T-cell (primary cell): ENCODE data around the gene LSS. TPM values are rescaled to one million over a fixed set of nuclear protein-coding genes. Genes with fewer than 3 reads are reported as not detected.

ENCODE experiments used
- ATAC-seq, 4 experiments: fragments of 200-7000 bp in 3 of 4; fragments of 150-1000 bp in 1 of 4; cut with Tn5 transposase; replicated peaks in 1 of 4; 1 replicate in 3 of 4; 2 replicates in 1 of 4; pipeline ENCODE4 v1.10.0; 2021; ENCODE audit warnings: moderate library complexity in 3 of 4, mild to moderate bottlenecking in 2 of 4, moderate number of reproducible peaks in 1 of 4
- CTCF ChIA-PET, 2 donors: fragments of 300-600 bp; sonication (Branson Sonifier 250); formaldehyde crosslinking; loops; one replicate each; lab custom pipeline; 2022; ENCODE audit warnings: antibody characterized with exemption in 2 of 2; lab: Charles Lee
- POLR2A ChIA-PET, 2 donors: fragments of 300-600 bp; sonication (Branson Sonifier 250); formaldehyde crosslinking; loops; one replicate each; lab custom pipeline; 2022; ENCODE audit warnings: antibody characterized with exemption in 2 of 2; lab: Charles Lee
- DNase-seq, 35 experiments: peaks; one replicate each; pipeline versions ENCODE4 v3.0.0 to v3.0.0-alpha.2; 2013 to 2023
- H3K27ac ChIP-seq: one replicate; pipeline ENCODE4 v1.5.1; 2013; ENCODE audit warnings: low read length
- H3K27me3 ChIP-seq, 2 experiments: replicated peaks in 1 of 2; 1 replicate in 1 of 2; 2 replicates in 1 of 2; pipeline versions ENCODE4 v1.6.1 to v1.7.0; 2013; ENCODE audit warnings: low read length in 1 of 2, mixed read lengths in 1 of 2; ENCODE audit not compliant: control insufficient read depth in 2 of 2, insufficient read depth in 2 of 2; ENCODE audit errors: extremely low read depth in 1 of 2
- H3K36me3 ChIP-seq, 2 donors: 1 replicate in 1 of 2; 2 replicates in 1 of 2; pipeline versions ENCODE4 v1.6.1 to v1.7.0; 2013; ENCODE audit warnings: low read length in 1 of 2; ENCODE audit not compliant: control insufficient read depth in 2 of 2, insufficient read depth in 1 of 2; ENCODE audit errors: extremely low read depth in 1 of 2
- H3K4me1 ChIP-seq, 2 experiments: 1 replicate in 1 of 2; 2 replicates in 1 of 2; pipeline versions ENCODE4 v1.6.1 to v1.7.0; 2013; ENCODE audit warnings: low read length in 2 of 2, mixed read lengths in 1 of 2; ENCODE audit not compliant: insufficient read depth in 2 of 2, control insufficient read depth in 1 of 2; ENCODE audit errors: extremely low read depth in 1 of 2
- H3K4me3 ChIP-seq, 2 donors: 1 replicate in 1 of 2; 2 replicates in 1 of 2; pipeline versions ENCODE4 v1.5.1 to v1.7.0; 2013; ENCODE audit warnings: mild to moderate bottlenecking in 2 of 2, low read length in 1 of 2, moderate library complexity in 1 of 2; ENCODE audit not compliant: control insufficient read depth in 1 of 2; ENCODE audit errors: extremely low read depth in 1 of 2
- H3K9me3 ChIP-seq: 2 replicates; pipeline ENCODE4 v1.7.0; 2013
- H3K27ac Mint-ChIP-seq, 2 donors: one replicate each; pipeline ENCODE4 v1.8.0; 2020 to 2021; ENCODE audit warnings: mild to moderate bottlenecking in 2 of 2, mixed read lengths in 2 of 2
- H3K27me3 Mint-ChIP-seq, 2 donors: one replicate each; pipeline ENCODE4 v1.8.0; 2021 to 2022; ENCODE audit warnings: mixed read lengths in 2 of 2
- H3K36me3 Mint-ChIP-seq: one replicate; pipeline ENCODE4 v1.8.0; 2021; ENCODE audit warnings: mixed read lengths
- H3K4me1 Mint-ChIP-seq, 3 donors: one replicate each; pipeline ENCODE4 v1.8.0; 2020 to 2022; ENCODE audit warnings: mixed read lengths in 3 of 3, mild to moderate bottlenecking in 1 of 3
- H3K4me3 Mint-ChIP-seq, 3 donors: one replicate each; pipeline ENCODE4 v1.8.0; 2020 to 2022; ENCODE audit warnings: mild to moderate bottlenecking in 3 of 3, mixed read lengths in 3 of 3, moderate library complexity in 3 of 3
- H3K9me3 Mint-ChIP-seq, 3 donors: one replicate each; pipeline ENCODE4 v1.8.0; 2020 to 2022; ENCODE audit warnings: mixed read lengths in 3 of 3
- WGBS: methylation state at CpG from one replicate; pipeline ENCODE4 v1.1.5; 2013; ENCODE audit warnings: missing lambda C conversion rate; ENCODE audit not compliant: insufficient coverage; 5-methylcytosine and 5-hydroxymethylcytosine counted together
- total RNA-seq, 35 experiments: library from RNA in 6 of 35; stranded (reverse) in 6 of 35; fragments of 120-200 nt in 1 of 35; gene quantifications; one replicate each; pipeline versions ENCODE4 v1.2.1 to v1.2.4 and lab custom pipeline; 2013 to 2026

LSS gene
- total RNA-seq, 5 donors from 2014 or later (not counting 1 experiment from before 2014, with no cell fraction given) = 41.3 to 63.0 (median 49.4) TPM

GRCh38 chr21:46207920-46208591, 20.5 kb downstream of the LSS start:
- Mint-ChIP-seq H3K4me1 (no peaks in the 10 kb centered on the region), H3K27ac (no peak overlapping the region), H3K9me3 (no peaks in the 10 kb centered on the region), H3K4me3 (no peak overlapping the region), H3K27me3 (no peaks in the 10 kb centered on the region), H3K36me3 (peaks cover 34% of the 10 kb centered on the region)
- Histone ChIP-seq H3K4me1 (no peaks in the 10 kb centered on the region), H3K4me3 (no peak overlapping the region), H3K27me3 (no peaks in the 10 kb centered on the region), H3K27ac (no peak overlapping the region), H3K36me3 (peaks cover 30 to 31% of the 10 kb centered on the region in 2 donors), H3K9me3 (no peaks in the 10 kb centered on the region)
- no peak for ATAC-seq
- 91% methylated on average over 25 of the region's 27 CpGs for WGBS
- DNase-seq = peak in 1 of 35 experiments; percentile 16
- CTCF ChIA-PET = no interaction called here
- POLR2A ChIA-PET = no interaction called here

DNA sequence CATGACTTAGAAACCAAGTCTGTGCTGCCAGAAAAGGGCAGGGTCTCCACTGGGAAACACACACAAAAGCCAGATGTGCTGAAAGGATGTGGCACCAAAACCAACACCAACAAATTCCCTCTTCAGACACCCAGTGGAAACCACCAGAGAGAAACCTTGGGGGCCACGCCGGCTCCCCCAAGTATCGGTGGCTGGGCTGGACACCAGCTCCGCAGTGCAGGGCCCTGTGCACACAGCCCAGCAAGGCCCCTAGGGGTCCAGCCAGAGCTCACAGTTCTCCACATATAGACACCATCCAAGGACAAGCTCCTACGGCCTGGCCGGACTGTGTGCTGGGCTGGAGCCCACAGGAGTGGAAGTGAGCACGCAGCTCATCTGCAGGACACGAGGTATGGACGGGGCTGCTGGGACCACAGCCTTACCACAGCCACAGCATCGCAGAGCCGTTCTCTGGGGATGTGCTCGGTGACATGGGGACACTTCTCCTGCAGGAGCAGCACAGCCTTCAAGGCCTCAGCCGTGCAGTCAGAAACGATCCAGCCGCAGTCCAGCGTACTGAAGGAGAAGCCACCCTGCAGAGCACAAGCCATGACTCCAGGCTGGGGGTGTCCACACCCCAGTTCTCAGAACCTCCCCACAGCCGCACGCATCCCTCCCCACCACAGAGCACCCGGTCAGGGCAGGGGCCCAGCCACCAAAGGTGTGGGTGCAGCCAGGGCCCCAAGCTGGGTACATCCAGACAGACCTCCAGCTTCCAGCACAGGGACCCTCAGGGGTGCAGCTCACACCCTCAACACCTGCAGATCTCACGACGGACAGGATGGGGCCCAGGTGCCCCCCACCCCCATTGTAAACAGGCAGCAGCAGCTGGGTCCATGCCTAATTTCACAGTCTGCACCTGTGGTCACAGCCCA, 21.3 kb downstream of the LSS start:
- Mint-ChIP-seq H3K4me1 (peaks cover 0 to 2% (median 0%) of the 10 kb centered on the region in 3 donors), H3K36me3 (peaks cover 37% of the 10 kb centered on the region), H3K9me3 (no peaks in the 10 kb centered on the region), H3K27me3 (no peaks in the 10 kb centered on the region), H3K27ac (no peak overlapping the region), H3K4me3 (no peak overlapping the region)
- 92% methylated on average over 18 of the region's 21 CpGs for WGBS
- POLR2A ChIA-PET = no interaction called here
- H3K4me1 ChIP-seq = no peaks in the 10 kb centered on the region
- CTCF ChIA-PET = no interaction called here
- peaks cover 31 to 36% of the 10 kb centered on the region in 2 donors for H3K36me3 ChIP-seq
- ATAC-seq = no peak
- no peak overlapping the region for H3K4me3 ChIP-seq
- no peaks in the 10 kb centered on the region for H3K27me3 ChIP-seq
- H3K9me3 ChIP-seq = no peaks in the 10 kb centered on the region
- no peak overlapping the region for H3K27ac ChIP-seq
- DNase-seq = peak in 1 of 35 experiments; percentile 17

DNA sequence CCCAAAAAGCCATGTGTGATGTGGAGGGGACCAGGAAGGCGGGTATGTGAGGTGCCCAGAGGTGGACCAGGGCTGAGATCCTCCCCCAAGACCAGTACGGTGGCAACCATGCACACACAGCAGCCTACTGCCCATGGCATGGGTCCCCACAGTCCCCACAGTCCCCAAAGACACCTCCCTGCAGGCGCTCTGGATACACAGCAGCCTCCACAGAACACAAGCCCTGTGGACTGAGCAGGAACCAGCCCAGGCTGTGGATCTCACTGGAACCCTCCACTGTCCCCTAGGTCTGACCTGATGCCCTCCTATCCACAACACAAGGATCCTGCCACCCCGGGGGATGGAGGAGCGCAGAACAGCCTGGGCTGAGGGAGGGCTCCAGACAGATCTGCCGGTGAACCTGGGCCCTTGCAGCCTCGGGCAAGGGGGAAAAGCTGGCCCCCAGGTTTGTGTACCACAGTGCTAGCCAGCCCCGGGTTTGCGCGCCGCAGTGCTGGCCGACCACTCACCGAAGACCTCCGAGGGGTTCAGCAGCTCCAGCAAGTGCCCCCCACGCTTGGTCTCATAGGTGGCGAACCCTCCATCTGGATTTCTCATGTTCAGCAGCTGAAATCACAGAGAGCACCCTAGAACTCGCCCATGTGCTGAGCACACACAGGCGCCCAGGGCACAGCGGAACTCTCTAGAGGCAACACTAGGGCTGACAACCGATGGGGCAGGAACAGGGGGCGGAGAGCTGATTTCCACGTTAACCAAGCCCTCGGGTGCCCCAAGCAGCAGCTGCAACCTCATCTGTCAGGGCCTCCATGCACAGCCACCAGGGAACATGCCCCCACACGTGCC, 22.2 kb downstream of the LSS start:
- Mint-ChIP-seq H3K4me1 (peaks cover 0 to 2% (median 0%) of the 10 kb centered on the region in 3 donors), H3K36me3 (peaks cover 37% of the 10 kb centered on the region), H3K9me3 (no peaks in the 10 kb centered on the region), H3K27me3 (no peaks in the 10 kb centered on the region), H3K4me3 (no peak overlapping the region), H3K27ac (no peak overlapping the region)
- Histone ChIP-seq H3K27me3 (no peaks in the 10 kb centered on the region), H3K4me3 (no peak overlapping the region), H3K36me3 (peaks cover 27 to 32% of the 10 kb centered on the region in 2 donors), H3K9me3 (no peaks in the 10 kb centered on the region), H3K4me1 (no peaks in the 10 kb centered on the region), H3K27ac (no peak overlapping the region)
- DNase-seq (no peak), ATAC-seq (no peak)
- CTCF ChIA-PET = no interaction called here
- 91% methylated on average over 22 of the region's 24 CpGs for WGBS
- POLR2A ChIA-PET = no interaction called here

DNA sequence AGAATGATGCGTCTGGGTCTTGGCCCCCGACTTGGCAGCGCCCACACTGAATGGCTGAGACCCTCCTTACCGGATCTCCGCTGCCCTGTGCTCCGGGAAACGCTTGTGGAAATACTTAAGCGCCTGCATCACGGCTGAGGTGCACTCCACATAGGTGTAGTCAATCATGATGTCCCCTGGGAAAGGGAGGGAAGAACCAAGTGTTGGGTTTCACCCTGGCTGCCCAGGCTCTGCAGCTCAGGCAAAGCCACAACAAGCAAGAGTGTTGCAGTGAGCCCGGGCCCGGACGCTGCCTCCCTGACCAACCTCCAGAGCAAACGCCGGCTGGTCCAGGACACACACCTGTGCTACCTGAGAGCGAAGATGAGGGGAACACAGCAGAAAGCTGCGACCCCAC, 22.8 kb downstream of the LSS start:
- Histone ChIP-seq H3K4me3 (no peak overlapping the region), H3K27me3 (no peaks in the 10 kb centered on the region), H3K4me1 (no peaks in the 10 kb centered on the region), H3K9me3 (no peaks in the 10 kb centered on the region), H3K36me3 (peaks cover 26 to 33% of the 10 kb centered on the region in 2 donors), H3K27ac (no peak overlapping the region)
- Mint-ChIP-seq H3K27me3 (no peaks in the 10 kb centered on the region), H3K4me1 (peaks cover 0 to 2% (median 0%) of the 10 kb centered on the region in 3 donors), H3K27ac (no peak overlapping the region), H3K4me3 (no peak overlapping the region), H3K36me3 (peaks cover 39% of the 10 kb centered on the region), H3K9me3 (no peaks in the 10 kb centered on the region)
- ChIA-PET POLR2A (no interaction called here), CTCF (no interaction called here)
- no peak for ATAC-seq
- DNase-seq = no peak
- 98% methylated on average over 12 of the region's 16 CpGs for WGBS

GRCh38 chr21:46205166-46205565, 23.4 kb downstream of the LSS start:
- Mint-ChIP-seq H3K9me3 (no peaks in the 10 kb centered on the region), H3K4me1 (peaks cover 0 to 2% (median 0%) of the 10 kb centered on the region in 3 donors), H3K27me3 (no peaks in the 10 kb centered on the region), H3K36me3 (peaks cover 42% of the 10 kb centered on the region), H3K4me3 (no peak overlapping the region), H3K27ac (no peak overlapping the region)
- no peak overlapping the region for H3K27ac ChIP-seq
- H3K36me3 ChIP-seq = peaks cover 24 to 36% of the 10 kb centered on the region in 2 donors
- ATAC-seq (no peak), DNase-seq (no peak)
- H3K4me1 ChIP-seq = no peaks in the 10 kb centered on the region
- H3K4me3 ChIP-seq = no peak overlapping the region
- 91% methylated on average over 10 of the region's 18 CpGs for WGBS
- CTCF ChIA-PET = no interaction called here
- POLR2A ChIA-PET = no interaction called here
- no peaks in the 10 kb centered on the region for H3K27me3 ChIP-seq
- no peaks in the 10 kb centered on the region for H3K9me3 ChIP-seq

DNA sequence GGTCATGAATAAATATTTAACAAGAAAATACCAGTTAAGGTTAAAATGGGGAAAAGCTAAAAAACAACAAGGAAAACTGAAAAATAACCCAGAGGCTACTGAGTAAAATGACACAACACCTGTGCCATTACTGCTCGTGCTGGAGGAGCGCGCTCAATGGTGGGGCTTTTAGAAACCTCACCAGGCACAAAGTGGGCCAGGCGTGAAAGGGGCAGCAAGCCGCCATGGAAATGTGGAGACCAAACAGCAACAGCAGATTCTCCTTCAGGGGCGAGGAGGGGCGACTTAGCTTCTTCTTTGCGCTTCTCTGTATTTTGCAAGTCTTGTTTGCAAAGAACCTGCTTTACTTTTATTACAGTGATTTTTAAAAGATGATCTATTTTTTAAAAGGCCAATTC, 25.4 kb downstream of the LSS start:
- H3K9me3 ChIP-seq = no peaks in the 10 kb centered on the region
- peaks cover 0 to 2% (median 0%) of the 10 kb centered on the region in 3 donors for H3K4me1 Mint-ChIP-seq
- H3K27ac Mint-ChIP-seq = peak overlapping the region in 1 of 2 donors; percentile 52
- H3K36me3 Mint-ChIP-seq = peaks cover 56% of the 10 kb centered on the region
- H3K27ac ChIP-seq = no peak overlapping the region
- no peaks in the 10 kb centered on the region for H3K27me3 Mint-ChIP-seq
- no peak overlapping the region for H3K4me3 ChIP-seq
- H3K9me3 Mint-ChIP-seq = no peaks in the 10 kb centered on the region
- ATAC-seq = no peak
- ChIA-PET CTCF (no interaction called here), POLR2A (no interaction called here)
- no peak for DNase-seq
- no peak overlapping the region for H3K4me3 Mint-ChIP-seq
- H3K4me1 ChIP-seq = no peaks in the 10 kb centered on the region
- WGBS = 95% methylated on average over 5 of the region's 8 CpGs
- H3K36me3 ChIP-seq = peaks cover 26 to 36% of the 10 kb centered on the region in 2 donors
- H3K27me3 ChIP-seq = no peaks in the 10 kb centered on the region
